ENCODE measurements around the gene NLRP11. TPM values are rescaled to one million over a fixed set of nuclear protein-coding genes. Genes with fewer than 3 reads are reported as not detected.

Gene NLRP11
- total and polyA plus RNA-seq, 9 of the 15 experiments (the other 6 are each of a cell fraction or from before 2014, with no cell fraction given) = 0.07 to 0.29 (median 0.12) TPM; not detected in 1

- CTCF ChIA-PET (ENCODE audit: low intra/inter-chr PET ratio) = no interaction called here
- no peaks in the 10 kb centered on the region for H3K79me2 ChIP-seq (ENCODE audit: control insufficient read depth, insufficient read depth, low read length)
- in situ Hi-C loops (cut with MboI) (no loop called here), intact Hi-C loops (cut with micrococcal nuclease) (no loop called here)
- BruUV-seq (replicated peaks) = no TSS peak
- H4K20me1 ChIP-seq (replicated peaks; ENCODE audit: control insufficient read depth, insufficient read depth, low read length) = no peaks in the 10 kb centered on the region
- H3K9ac ChIP-seq (ENCODE audit: insufficient read depth in 1 of 2, low read depth in 2 of 2, low read length in 2 of 2) = no peak overlapping the region
- no peaks in the 10 kb centered on the region for H3K9me1 ChIP-seq (ENCODE audit: control insufficient read depth, insufficient read depth, low read length)
- no peak overlapping the region for H3K4me3 ChIP-seq
- no peak overlapping the region for H2AFZ ChIP-seq (ENCODE audit: low read depth, low read length)
- no peak for FAIRE-seq
- POLR2A ChIA-PET = interaction anchor here (1.1 kb wide), 1 partner anchor 201 kb away, joined by 3 read pairs; no protein-coding TSS in a partner anchor
- no peak for DNase-seq (ENCODE audit: extremely low read depth in 1 of 4, low spot score in 3 of 4)
- ATAC-seq = no peak
- 0% methylated on average over 3 of the region's 3 CpGs for WGBS (ENCODE audit: insufficient coverage, low coverage, missing lambda C conversion rate)
- H3K4me1 ChIP-seq (replicated peaks in 1 of 2; ENCODE audit: control insufficient read depth in 2 of 2, insufficient read depth in 2 of 2, low read length in 2 of 2) = no peaks in the 10 kb centered on the region
- H3K9me3 ChIP-seq (replicated peaks; ENCODE audit: control insufficient read depth, insufficient read depth, low read depth, low read length) = no peaks in the 10 kb centered on the region
- H3K27me3 ChIP-seq (ENCODE audit: control insufficient read depth in 2 of 2, insufficient read depth in 2 of 2, low read length in 2 of 2) = no peaks in the 10 kb centered on the region
- no peak overlapping the region for H3K4me2 ChIP-seq (ENCODE audit: insufficient read depth, low read length)
- no peak overlapping the region for H3K27ac ChIP-seq (ENCODE audit: extremely low read depth, low read depth, low read length)
- no peaks in the 10 kb centered on the region for H3K36me3 ChIP-seq (ENCODE audit: control insufficient read depth, insufficient read depth, low read length)
- TF ChIP-seq ZNF217 (CRISPR knock-in tag; IDR thresholded peaks at IDR 0.05) = no peak
- no peak for TF ChIP-seq CCNT2 (IDR thresholded peaks at IDR 0.05; ENCODE audit: borderline replicate concordance, extremely low read depth, insufficient read length, low read depth, low read length)
- TF ChIP-seq ARID4B (CRISPR knock-in tag; IDR thresholded peaks at IDR 0.05) = no peak
- TF ChIP-seq ZC3H4 (CRISPR knock-in tag; IDR thresholded peaks at IDR 0.05; ENCODE audit: borderline replicate concordance) = no peak
- TF ChIP-seq DLX4 (CRISPR knock-in tag; IDR thresholded peaks at IDR 0.05) = no peak
- TF ChIP-seq HDGF (IDR thresholded peaks at IDR 0.05) = no peak
- TF ChIP-seq ELK3 (CRISPR knock-in tag; IDR thresholded peaks at IDR 0.05) = no peak
- TF ChIP-seq ZFP30 (CRISPR knock-in tag; IDR thresholded peaks at IDR 0.05; ENCODE audit: borderline replicate concordance) = no peak
- TF ChIP-seq MTF1 (CRISPR knock-in tag; IDR thresholded peaks at IDR 0.05; ENCODE audit: borderline replicate concordance) = no peak
- no peak for TF ChIP-seq E2F3 (CRISPR knock-in tag; IDR thresholded peaks at IDR 0.05)
- TF ChIP-seq TAF7 (tag; IDR thresholded peaks at IDR 0.05) = no peak
- TF ChIP-seq ZNF184 (CRISPR knock-in tag; IDR thresholded peaks at IDR 0.05) = no peak
- no peak for TF ChIP-seq ZBTB7A (IDR thresholded peaks at IDR 0.05; ENCODE audit: borderline replicate concordance, control insufficient read depth, low read depth, low read length)
- TF ChIP-seq ESRRB (CRISPR knock-in tag; IDR thresholded peaks at IDR 0.05; ENCODE audit: borderline replicate concordance) = no peak
Observed at GRCh38 chr19:55838251-55838650, 6.5 kb upstream of the NLRP11 start.
